ENCODE results near the gene CATSPER2.
"Not testable (repeated sequence)": the region's sequence is repeated elsewhere in the genome, so short reads cannot be mapped to it uniquely, and the experiment has no call there.

DNA sequence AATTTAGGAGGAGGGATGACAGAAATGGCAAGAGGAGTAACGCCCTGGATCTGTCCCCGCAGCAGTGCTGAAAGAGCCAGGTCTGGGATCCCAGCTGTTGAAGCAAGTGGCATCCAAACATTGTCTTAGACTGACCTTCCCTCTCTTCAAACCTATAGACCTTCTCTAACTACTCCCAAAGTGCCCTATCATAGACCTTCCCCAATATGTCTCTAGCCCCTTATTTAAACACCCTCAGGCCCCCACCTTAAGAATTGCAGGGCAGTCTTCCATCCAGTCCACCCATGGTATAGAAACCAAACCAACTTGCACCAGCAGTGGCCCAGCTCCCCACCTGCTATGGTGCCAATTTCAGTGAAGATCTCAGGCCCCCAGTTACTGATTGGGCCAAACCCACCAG, 48.4 kb downstream of the CATSPER2 start:
- TF ChIP-seq, protein P1, sequence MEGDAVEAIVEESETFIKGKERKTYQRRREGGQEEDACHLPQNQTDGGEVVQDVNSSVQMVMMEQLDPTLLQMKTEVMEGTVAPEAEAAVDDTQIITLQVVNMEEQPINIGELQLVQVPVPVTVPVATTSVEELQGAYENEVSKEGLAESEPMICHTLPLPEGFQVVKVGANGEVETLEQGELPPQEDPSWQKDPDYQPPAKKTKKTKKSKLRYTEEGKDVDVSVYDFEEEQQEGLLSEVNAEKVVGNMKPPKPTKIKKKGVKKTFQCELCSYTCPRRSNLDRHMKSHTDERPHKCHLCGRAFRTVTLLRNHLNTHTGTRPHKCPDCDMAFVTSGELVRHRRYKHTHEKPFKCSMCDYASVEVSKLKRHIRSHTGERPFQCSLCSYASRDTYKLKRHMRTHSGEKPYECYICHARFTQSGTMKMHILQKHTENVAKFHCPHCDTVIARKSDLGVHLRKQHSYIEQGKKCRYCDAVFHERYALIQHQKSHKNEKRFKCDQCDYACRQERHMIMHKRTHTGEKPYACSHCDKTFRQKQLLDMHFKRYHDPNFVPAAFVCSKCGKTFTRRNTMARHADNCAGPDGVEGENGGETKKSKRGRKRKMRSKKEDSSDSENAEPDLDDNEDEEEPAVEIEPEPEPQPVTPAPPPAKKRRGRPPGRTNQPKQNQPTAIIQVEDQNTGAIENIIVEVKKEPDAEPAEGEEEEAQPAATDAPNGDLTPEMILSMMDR (IDR thresholded peaks at IDR 0.05) = not testable (repeated sequence)
- not testable (repeated sequence) for TF ChIP-seq POLR2A (IDR thresholded peaks at IDR 0.05)
